Right lung (tissue), 5 donors: ENCODE measurements around the gene PROCR. TPM values are rescaled to one million over a fixed set of nuclear protein-coding genes. Genes with fewer than 3 reads are reported as not detected.

Experiments
- polyA plus RNA-seq, 5 donors: library from polyadenylated mRNA; unstranded; fragments of 120-200 nt; gene quantifications; one replicate each; pipeline versions ENCODE4 v1.2.1 to v1.2.3, GENCODE V29; 2013; ENCODE audit warnings: inconsistent platforms in 1 of 5, low replicate concordance in 1 of 5; ENCODE audit not compliant: insufficient read length in 5 of 5, insufficient read depth in 1 of 5

PROCR gene
- polyA plus RNA-seq, 5 donors, result 35.1 to 61.7 (median 39.9) TPM

Other genes starting within 250 kb of the PROCR start
- 10 to 100 TPM; 38.0 to 42.0 (median 40.9) TPM for gene GSS, start 216.3 kb upstream of the PROCR start, polyA plus RNA-seq
- 1 to 10 TPM; 1.6 to 5.6 (median 2.1) TPM for gene MYH7B, start 216.2 kb upstream of the PROCR start, polyA plus RNA-seq
- gene TRPC4AP, start 79.3 kb upstream of the PROCR start, polyA plus RNA-seq, result 10 to 100 TPM; 60.6 to 69.3 (median 64.9) TPM
- gene EDEM2, start 24.7 kb upstream of the PROCR start, polyA plus RNA-seq, result 10 to 100 TPM; 16.6 to 23.3 (median 19.0) TPM
- 1 to 10 TPM; 1.0 to 2.3 (median 1.6) TPM for gene MMP24, start 54.6 kb downstream of the PROCR start, polyA plus RNA-seq
- gene MMP24OS, start 106.0 kb downstream of the PROCR start, polyA plus RNA-seq, result 10 to 100 TPM; 28.2 to 50.9 (median 37.7) TPM
- gene EIF6, start 112.7 kb downstream of the PROCR start, polyA plus RNA-seq, result 100 to 1,000 TPM in 2 of 5 donors, 10 to 100 TPM in 3; 90.8 to 128 (median 98.9) TPM
- under 1 TPM in 1 of 5 donors, not detected in 4; 0.05 TPM for gene FAM83C, start 120.4 kb downstream of the PROCR start, polyA plus RNA-seq
- gene UQCC1, start 239.9 kb downstream of the PROCR start, polyA plus RNA-seq, result 10 to 100 TPM; 52.7 to 61.4 (median 55.0) TPM